HG03442 (cell line): ENCODE data around the gene RALGAPB.

ENCODE experiments used
- ATAC-seq: cut with Tn5 transposase; IDR thresholded peaks from one replicate; pipeline ENCODE4 v1.9.1; 2021; ENCODE audit warnings: mild to moderate bottlenecking, moderate library complexity; ENCODE audit not compliant: unreplicated experiment

RALGAPB gene

GRCh38 chr20:38603286-38603685, 130.6 kb downstream of the RALGAPB start:
- ATAC-seq = no peak

- no peak for ATAC-seq
These were observed 132.2 kb downstream of the RALGAPB start for GRCh38 chr20:38604873-38605303.

- ATAC-seq = no peak
These were observed 134.7 kb downstream of the RALGAPB start for GRCh38 chr20:38607351-38607750.

GRCh38 chr20:38608188-38608587, 135.5 kb downstream of the RALGAPB start:
- no peak for ATAC-seq

GRCh38 chr20:38609815-38610214, 137.2 kb downstream of the RALGAPB start:
- ATAC-seq = no peak

GRCh38 chr20:38610521-38610920, 137.9 kb downstream of the RALGAPB start:
- ATAC-seq = no peak

GRCh38 chr20:38612751-38613515, 140.3 kb downstream of the RALGAPB start:
- no peak for ATAC-seq

GRCh38 chr20:38615283-38615682, 142.6 kb downstream of the RALGAPB start:
- no peak for ATAC-seq

- no peak for ATAC-seq
These were observed 143.8 kb downstream of the RALGAPB start for GRCh38 chr20:38616457-38616856.

GRCh38 chr20:38617011-38617829, 144.6 kb downstream of the RALGAPB start:
- no peak for ATAC-seq

GRCh38 chr20:38617830-38618196, 145.2 kb downstream of the RALGAPB start:
- no peak for ATAC-seq

- ATAC-seq = no peak
These were observed 147.8 kb downstream of the RALGAPB start for GRCh38 chr20:38620441-38620840.

GRCh38 chr20:38623061-38623460, 150.4 kb downstream of the RALGAPB start:
- ATAC-seq = no peak

- ATAC-seq = no peak
These were observed 151.4 kb downstream of the RALGAPB start for GRCh38 chr20:38624084-38624483.

GRCh38 chr20:38625896-38626295, 153.3 kb downstream of the RALGAPB start:
- no peak for ATAC-seq

GRCh38 chr20:38626921-38627659, 154.4 kb downstream of the RALGAPB start:
- no peak for ATAC-seq
